22Rv1 (cell line): ENCODE measurements around the gene CD164L2.

ENCODE experiments used
- H3K27ac ChIP-seq: fragments of 450-650 bp; 2 replicates; pipeline ENCODE4 v1.5.1; 2017
- CTCF ChIP-seq: fragments of 450-650 bp; IDR thresholded peaks from 2 replicates; pipeline ENCODE4 v1.5.1; 2017; ENCODE audit warnings: mild to moderate bottlenecking
- ZFX ChIP-seq: fragments of 450-650 bp; IDR thresholded peaks from 2 replicates; pipeline ENCODE4 v1.6.1; 2017; ENCODE audit warnings: antibody characterized with exemption, borderline replicate concordance

CD164L2 gene

GRCh38 chr1:27350663-27351540 lies 32.2 kb downstream of the CD164L2 start:
- peak overlapping the region; percentile 91 for H3K27ac ChIP-seq
- no peak for TF ChIP-seq CTCF
- TF ChIP-seq ZFX, result no peak

GRCh38 chr1:27349784-27350662 lies 33.1 kb downstream of the CD164L2 start:
- TF ChIP-seq CTCF (no peak; the same call in 1 of the 2 replicates), ZFX (no peak)
- H3K27ac ChIP-seq, result peak overlapping the region; percentile 91

GRCh38 chr1:27348861-27349783 lies 34.0 kb downstream of the CD164L2 start:
- peak overlapping the region; percentile 91 for H3K27ac ChIP-seq
- no peak for TF ChIP-seq ZFX
- TF ChIP-seq CTCF, result no peak

- TF ChIP-seq ZFX (no peak), CTCF (no peak)
- peak overlapping the region; percentile 91 for H3K27ac ChIP-seq
These were observed 36.0 kb downstream of the CD164L2 start for GRCh38 chr1:27346991-27347624.

GRCh38 chr1:27346357-27346756 lies 36.8 kb downstream of the CD164L2 start:
- H3K27ac ChIP-seq, result no peak overlapping the region
- TF ChIP-seq ZFX, result no peak
- no peak for TF ChIP-seq CTCF

- TF ChIP-seq CTCF (no peak), ZFX (no peak)
- no peak overlapping the region for H3K27ac ChIP-seq
These were observed 37.9 kb downstream of the CD164L2 start for GRCh38 chr1:27345272-27345671.
